Ishikawa (cell line): ENCODE results near the gene NAGS.

Experiments used
- CEBPB ChIP-seq: IDR thresholded peaks from 2 replicates; pipeline ENCODE4 v1.6.1; 2012
- CREB1 ChIP-seq: IDR thresholded peaks from 2 replicates; pipeline ENCODE4 v1.6.1; 2012; ENCODE audit warnings: low read depth
- EGR1 ChIP-seq: IDR thresholded peaks from 2 replicates; pipeline ENCODE4 v1.6.1; 2012
- EP300 ChIP-seq: IDR thresholded peaks from 2 replicates; pipeline ENCODE4 v1.6.1; 2012; ENCODE audit warnings: borderline replicate concordance
- FOXM1 ChIP-seq: IDR thresholded peaks from 2 replicates; pipeline ENCODE4 v1.6.1; 2012; ENCODE audit warnings: low read depth, borderline replicate concordance
- MAX ChIP-seq: IDR thresholded peaks from 2 replicates; pipeline ENCODE4 v1.6.1; 2012
- NFIC ChIP-seq: IDR thresholded peaks from 2 replicates; pipeline ENCODE4 v1.6.1; 2012
- RAD21 ChIP-seq: IDR thresholded peaks from 2 replicates; pipeline ENCODE4 v1.6.1; 2012; ENCODE audit warnings: low read depth
- REST ChIP-seq: IDR thresholded peaks from 2 replicates; pipeline ENCODE4 v1.6.1; 2012; ENCODE audit warnings: low read depth, mild to moderate bottlenecking
- TAF1 ChIP-seq: IDR thresholded peaks from 2 replicates; pipeline ENCODE4 v1.6.1; 2012; ENCODE audit warnings: low read depth, mild to moderate bottlenecking
- TCF12 ChIP-seq: IDR thresholded peaks from 2 replicates; pipeline ENCODE4 v1.6.1; 2012; ENCODE audit warnings: low read depth
- TEAD4 ChIP-seq: IDR thresholded peaks from 2 replicates; pipeline ENCODE4 v1.6.1; 2012
- USF1 ChIP-seq: IDR thresholded peaks from 2 replicates; pipeline ENCODE4 v1.6.1; 2012
- YY1 ChIP-seq: IDR thresholded peaks from 2 replicates; pipeline ENCODE4 v1.6.1; 2012; ENCODE audit warnings: low read depth
- ZBTB7A ChIP-seq: IDR thresholded peaks from 2 replicates; pipeline ENCODE4 v1.6.1; 2012; ENCODE audit warnings: low read depth

Gene NAGS

GRCh38 chr17:43961292-43961691 is 43.1 kb upstream of the NAGS start:
- peak; percentile 42; the same call in 1 of the 2 replicates for TF ChIP-seq USF1

GRCh38 chr17:43961954-43962353 is 42.5 kb upstream of the NAGS start:
- TF ChIP-seq FOXM1 (no peak), USF1 (0 out of 2 replicates have a peak, but pooled peaks have one; percentile 4)

GRCh38 chr17:43962479-43962878 is 41.9 kb upstream of the NAGS start:
- TF ChIP-seq FOXM1 (no peak), USF1 (no peak), TCF12 (no peak), TEAD4 (no peak), CREB1 (no peak), YY1 (no peak), RAD21 (no peak), TAF1 (no peak), EP300 (no peak), NFIC (no peak), CEBPB (no peak), MAX (no peak), REST (no peak), EGR1 (no peak), ZBTB7A (no peak)

- TF ChIP-seq NFIC (no peak), EP300 (no peak), CEBPB (no peak), RAD21 (no peak), MAX (no peak), USF1 (no peak), ZBTB7A (no peak), EGR1 (no peak), TAF1 (no peak)
Measured at GRCh38 chr17:43966276-43966675, 38.1 kb upstream of the NAGS start.

GRCh38 chr17:43967251-43967875 is 37.1 kb upstream of the NAGS start:
- no peak for TF ChIP-seq USF1

GRCh38 chr17:43970366-43970765 is 34.1 kb upstream of the NAGS start:
- TF ChIP-seq USF1: no peak
- no peak for TF ChIP-seq TEAD4
- no peak for TF ChIP-seq MAX
- no peak for TF ChIP-seq ZBTB7A
- no peak for TF ChIP-seq RAD21
- TF ChIP-seq EP300: no peak
- no peak for TF ChIP-seq YY1
- TF ChIP-seq NFIC: no peak
- TF ChIP-seq TCF12: no peak
- TF ChIP-seq CREB1: no peak
- no peak for TF ChIP-seq TAF1
- no peak for TF ChIP-seq EGR1
- no peak for TF ChIP-seq CEBPB
- TF ChIP-seq REST: no peak
- no peak for TF ChIP-seq FOXM1
